ENCODE measurements around the gene KAT14. TPM values are rescaled to one million over a fixed set of nuclear protein-coding genes. Genes with fewer than 3 reads are reported as not detected.
"Not testable (repeated sequence)": the region's sequence is repeated elsewhere in the genome, so short reads cannot be mapped to it uniquely, and the experiment has no call there.

The KAT14 gene
- total RNA-seq (ENCODE audit: low replicate concordance): 18.2 and 30.7 TPM in 2 replicates

DNA sequence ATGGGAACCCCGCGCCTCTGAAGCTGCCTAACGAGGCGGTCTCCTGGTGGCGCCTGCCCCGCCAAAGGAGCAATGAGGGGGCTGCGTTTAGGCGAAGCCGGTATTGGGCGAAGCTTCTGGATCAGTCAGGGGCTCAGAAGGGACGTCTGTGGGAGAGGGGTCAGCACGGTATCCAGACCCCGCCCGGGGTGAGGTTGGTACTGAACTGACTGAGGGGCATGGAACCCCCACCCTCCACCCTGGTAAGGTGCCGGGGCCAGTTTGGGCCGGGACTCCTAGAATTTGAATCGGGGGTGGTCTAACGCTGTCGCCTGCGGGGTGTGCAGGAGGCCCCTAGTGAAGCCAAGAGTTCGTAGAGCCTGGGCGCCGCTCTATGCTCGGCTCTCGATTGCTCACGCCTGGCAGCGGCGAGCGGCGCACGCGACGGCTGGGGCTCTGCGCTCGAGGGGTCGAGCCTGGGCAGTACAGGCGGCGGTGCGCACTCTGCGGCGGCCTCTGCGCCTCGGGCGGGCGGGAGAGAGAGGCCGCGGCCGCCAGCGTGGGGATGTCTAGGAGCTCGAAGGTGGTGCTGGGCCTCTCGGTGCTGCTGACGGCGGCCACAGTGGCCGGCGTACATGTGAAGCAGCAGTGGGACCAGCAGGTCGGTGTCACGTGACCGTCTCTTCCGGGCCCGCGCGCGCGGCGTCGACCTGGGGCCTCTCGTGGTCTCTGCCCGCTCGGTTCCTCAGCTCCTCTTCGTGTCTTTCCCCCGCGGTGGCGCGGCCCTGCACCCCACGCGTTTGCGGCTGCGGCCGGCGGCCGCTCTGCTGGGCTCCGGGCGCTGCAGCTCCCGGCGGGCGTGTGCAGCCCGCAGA lies at the start of gene KAT14, which contains the start of gene PET117:
TSS of gene KAT14 (plus strand) at position 452 of the 854 bp plus-strand sequence. CDS start 4,798 bp downstream, outside the sequence.
TSS of gene PET117 (plus strand) at position 452 of the 854 bp plus-strand sequence. CDS start at position 545, 93 bp downstream.
- peak; percentile 91 for DNase-seq (ENCODE audit: low read depth)
- peak within 1 kb of the TSS; percentile 89 for H3K4me3 ChIP-seq (ENCODE audit: low read depth, low read length)
- TF ChIP-seq, protein P1, sequence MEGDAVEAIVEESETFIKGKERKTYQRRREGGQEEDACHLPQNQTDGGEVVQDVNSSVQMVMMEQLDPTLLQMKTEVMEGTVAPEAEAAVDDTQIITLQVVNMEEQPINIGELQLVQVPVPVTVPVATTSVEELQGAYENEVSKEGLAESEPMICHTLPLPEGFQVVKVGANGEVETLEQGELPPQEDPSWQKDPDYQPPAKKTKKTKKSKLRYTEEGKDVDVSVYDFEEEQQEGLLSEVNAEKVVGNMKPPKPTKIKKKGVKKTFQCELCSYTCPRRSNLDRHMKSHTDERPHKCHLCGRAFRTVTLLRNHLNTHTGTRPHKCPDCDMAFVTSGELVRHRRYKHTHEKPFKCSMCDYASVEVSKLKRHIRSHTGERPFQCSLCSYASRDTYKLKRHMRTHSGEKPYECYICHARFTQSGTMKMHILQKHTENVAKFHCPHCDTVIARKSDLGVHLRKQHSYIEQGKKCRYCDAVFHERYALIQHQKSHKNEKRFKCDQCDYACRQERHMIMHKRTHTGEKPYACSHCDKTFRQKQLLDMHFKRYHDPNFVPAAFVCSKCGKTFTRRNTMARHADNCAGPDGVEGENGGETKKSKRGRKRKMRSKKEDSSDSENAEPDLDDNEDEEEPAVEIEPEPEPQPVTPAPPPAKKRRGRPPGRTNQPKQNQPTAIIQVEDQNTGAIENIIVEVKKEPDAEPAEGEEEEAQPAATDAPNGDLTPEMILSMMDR (IDR thresholded peaks at IDR 0.05; ENCODE audit: insufficient read depth, low read length): peak; percentile 2

DNA sequence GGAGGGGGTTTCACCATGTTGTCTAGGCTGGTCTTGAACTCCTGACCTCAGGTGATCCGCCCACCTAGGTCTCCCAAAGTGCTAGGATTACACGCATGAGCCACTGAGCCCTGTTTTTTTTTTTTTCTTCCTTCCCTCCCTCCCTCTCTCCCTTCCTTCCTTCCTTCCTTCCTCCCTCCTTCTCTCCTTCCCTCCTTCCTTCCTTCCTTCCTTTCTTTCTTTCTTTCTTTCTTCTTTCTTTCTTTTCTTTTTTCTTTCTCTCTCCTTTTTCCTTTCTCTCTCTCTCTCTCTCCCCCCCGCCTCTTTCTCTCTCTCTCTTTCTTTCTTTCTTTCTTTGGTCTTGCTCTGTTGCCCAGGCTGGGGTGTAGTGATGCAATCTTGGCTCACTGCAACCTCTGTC lies 49.4 kb upstream of the KAT14 start:
- H3K4me3 ChIP-seq (ENCODE audit: low read depth, low read length); DNase-seq (ENCODE audit: low read depth): not testable (repeated sequence)

GRCh38 chr20:18088841-18089240 lies 48.8 kb upstream of the KAT14 start:
- DNase-seq (ENCODE audit: low read depth); H3K4me3 ChIP-seq (ENCODE audit: low read depth, low read length): not testable (repeated sequence)

GRCh38 chr20:18090044-18090443 lies 47.6 kb upstream of the KAT14 start:
- TF ChIP-seq, protein P1 (IDR thresholded peaks at IDR 0.05; ENCODE audit: insufficient read depth, low read length): no peak
- H3K4me3 ChIP-seq (ENCODE audit: low read depth, low read length): no peak overlapping the region
- no peak for DNase-seq (ENCODE audit: low read depth)

- no peak for DNase-seq (ENCODE audit: low read depth)
- H3K4me3 ChIP-seq (ENCODE audit: low read depth, low read length): no peak overlapping the region
- TF ChIP-seq, protein P1 (IDR thresholded peaks at IDR 0.05; ENCODE audit: insufficient read depth, low read length): no peak
Observed at GRCh38 chr20:18090477-18090876, 47.2 kb upstream of the KAT14 start.

GRCh38 chr20:18091623-18092022 lies 46.0 kb upstream of the KAT14 start:
- DNase-seq (ENCODE audit: low read depth): no peak
- TF ChIP-seq, protein P1 (IDR thresholded peaks at IDR 0.05; ENCODE audit: insufficient read depth, low read length): no peak
- no peak overlapping the region for H3K4me3 ChIP-seq (ENCODE audit: low read depth, low read length)

DNA sequence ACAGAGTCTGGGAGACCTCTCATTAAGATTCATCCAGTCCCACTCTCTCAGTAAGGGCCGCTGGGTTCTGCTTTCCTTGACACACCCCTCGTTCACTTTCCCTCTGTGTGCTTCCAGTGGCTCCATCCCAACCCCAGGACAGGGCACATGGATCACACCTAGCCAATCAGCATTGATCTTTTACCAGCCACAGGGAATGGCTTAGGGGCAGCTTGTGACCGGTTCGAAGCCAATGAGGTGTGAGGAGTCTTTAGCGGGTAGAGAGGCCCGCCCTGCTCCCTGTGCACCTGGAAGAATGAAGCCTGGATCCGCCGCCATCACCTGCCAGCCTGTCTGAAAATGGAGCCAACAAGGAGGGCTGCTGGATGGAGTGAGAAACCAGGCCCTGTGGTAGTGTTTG lies 44.8 kb upstream of the KAT14 start:
- TF ChIP-seq, protein P1 (IDR thresholded peaks at IDR 0.05; ENCODE audit: insufficient read depth, low read length): no peak
- no peak overlapping the region for H3K4me3 ChIP-seq (ENCODE audit: low read depth, low read length)
- DNase-seq (ENCODE audit: low read depth): no peak

GRCh38 chr20:18093388-18093787 lies 44.3 kb upstream of the KAT14 start:
- H3K4me3 ChIP-seq (ENCODE audit: low read depth, low read length): no peak overlapping the region
- TF ChIP-seq, protein P1 (IDR thresholded peaks at IDR 0.05; ENCODE audit: insufficient read depth, low read length): no peak
- DNase-seq (ENCODE audit: low read depth): no peak

Measured in fibroblast of the aortic adventitia (primary cell).